Activated effector memory CD4-positive, alpha-beta T cell treated with anti-CD3 and anti-CD28 coated beads, Interleukin-2, amount 50 U/mL, for 16 hours (primary cell): ENCODE measurements around the gene SDR9C7.
"Not testable (repeated sequence)": the region's sequence is repeated elsewhere in the genome, so short reads cannot be mapped to it uniquely, and the experiment has no call there.

Experiments
- DNase-seq: peaks from one replicate; pipeline ENCODE4 v3.0.0-alpha.2; 2020

Gene SDR9C7

GRCh38 chr12:56951582-56952339 is 17.6 kb upstream of the SDR9C7 start:
- DNase-seq, result no peak

GRCh38 chr12:56948881-56949280 is 14.7 kb upstream of the SDR9C7 start:
- DNase-seq, result no peak

- no peak for DNase-seq
Observed at GRCh38 chr12:56948457-56948777, 14.2 kb upstream of the SDR9C7 start.

GRCh38 chr12:56947633-56948456 is 13.6 kb upstream of the SDR9C7 start:
- no peak for DNase-seq

- no peak for DNase-seq
Observed at GRCh38 chr12:56943878-56944277, 9.7 kb upstream of the SDR9C7 start.

- not testable (repeated sequence) for DNase-seq
Observed at GRCh38 chr12:56943374-56943773, 9.2 kb upstream of the SDR9C7 start.

- no peak for DNase-seq
Observed at GRCh38 chr12:56941299-56942017, 7.2 kb upstream of the SDR9C7 start.

- DNase-seq, result not testable (repeated sequence)
Observed at GRCh38 chr12:56940942-56941298, 6.7 kb upstream of the SDR9C7 start.

- DNase-seq, result no peak
Observed at GRCh38 chr12:56935752-56936151, 1.5 kb upstream of the SDR9C7 start.

- DNase-seq, result no peak
Observed at GRCh38 chr12:56935157-56935556, 949 bp upstream of the SDR9C7 start.

GRCh38 chr12:56932867-56933266 is 1.3 kb downstream of the SDR9C7 start:
- DNase-seq, result no peak

- DNase-seq, result no peak
Observed at GRCh38 chr12:56932146-56932545, 2.1 kb downstream of the SDR9C7 start.

GRCh38 chr12:56931474-56931978 is 2.7 kb downstream of the SDR9C7 start:
- DNase-seq, result no peak

GRCh38 chr12:56930241-56930640 is 4.0 kb downstream of the SDR9C7 start:
- DNase-seq, result no peak

- no peak for DNase-seq
Observed at GRCh38 chr12:56929780-56930179, 4.4 kb downstream of the SDR9C7 start.

- no peak for DNase-seq
Observed at GRCh38 chr12:56928262-56928661, 5.9 kb downstream of the SDR9C7 start.

GRCh38 chr12:56927281-56927680 is 6.9 kb downstream of the SDR9C7 start:
- no peak for DNase-seq

GRCh38 chr12:56922031-56922430 is 12.2 kb downstream of the SDR9C7 start:
- DNase-seq, result no peak

GRCh38 chr12:56921346-56921745 is 12.9 kb downstream of the SDR9C7 start:
- DNase-seq, result no peak

- not testable (repeated sequence) for DNase-seq
Observed at GRCh38 chr12:56918139-56918538, 16.1 kb downstream of the SDR9C7 start.

- no peak for DNase-seq
Observed at GRCh38 chr12:56916996-56917333, 17.2 kb downstream of the SDR9C7 start.

- DNase-seq, result no peak
Observed at GRCh38 chr12:56916296-56916995, 17.8 kb downstream of the SDR9C7 start.

- DNase-seq, result no peak
Observed at GRCh38 chr12:56914724-56915123, 19.5 kb downstream of the SDR9C7 start.
